ENCODE data around the gene PCMTD2.
"Not testable (repeated sequence)": the region's sequence is repeated elsewhere in the genome, so short reads cannot be mapped to it uniquely, and the experiment has no call there.

Gene PCMTD2

DNA sequence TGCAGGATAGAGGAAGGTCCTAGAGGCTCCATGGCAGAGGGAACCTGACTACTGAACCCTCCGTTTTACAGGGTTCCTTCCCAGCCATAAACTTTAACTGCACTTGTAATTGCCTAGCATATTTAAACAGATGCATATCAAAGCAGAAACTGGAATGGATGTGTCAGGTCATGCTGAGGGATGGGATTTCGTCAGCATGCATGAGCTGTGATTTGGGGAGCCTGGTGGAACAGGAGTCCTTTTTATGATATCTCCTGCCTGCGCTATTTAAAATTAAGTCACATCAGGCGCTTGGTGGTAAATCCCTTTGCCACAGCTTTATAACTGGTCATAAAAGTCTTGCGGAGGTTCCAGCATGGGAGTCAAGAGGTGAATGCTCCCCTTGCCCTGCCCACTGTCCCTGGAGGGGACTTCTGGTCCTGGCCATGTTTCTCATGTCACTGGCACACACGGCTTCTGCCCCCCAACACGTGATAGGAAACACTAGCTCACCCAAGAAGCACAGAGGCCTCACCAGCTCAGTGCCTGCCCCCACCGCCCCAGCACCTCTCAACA lies 26.0 kb upstream of the PCMTD2 start:
- H3K27ac ChIP-seq = no peak overlapping the region
- TF ChIP-seq ZFX (IDR thresholded peaks at IDR 0.05; ENCODE audit: borderline replicate concordance) = no peak
- TF ChIP-seq, protein P1, sequence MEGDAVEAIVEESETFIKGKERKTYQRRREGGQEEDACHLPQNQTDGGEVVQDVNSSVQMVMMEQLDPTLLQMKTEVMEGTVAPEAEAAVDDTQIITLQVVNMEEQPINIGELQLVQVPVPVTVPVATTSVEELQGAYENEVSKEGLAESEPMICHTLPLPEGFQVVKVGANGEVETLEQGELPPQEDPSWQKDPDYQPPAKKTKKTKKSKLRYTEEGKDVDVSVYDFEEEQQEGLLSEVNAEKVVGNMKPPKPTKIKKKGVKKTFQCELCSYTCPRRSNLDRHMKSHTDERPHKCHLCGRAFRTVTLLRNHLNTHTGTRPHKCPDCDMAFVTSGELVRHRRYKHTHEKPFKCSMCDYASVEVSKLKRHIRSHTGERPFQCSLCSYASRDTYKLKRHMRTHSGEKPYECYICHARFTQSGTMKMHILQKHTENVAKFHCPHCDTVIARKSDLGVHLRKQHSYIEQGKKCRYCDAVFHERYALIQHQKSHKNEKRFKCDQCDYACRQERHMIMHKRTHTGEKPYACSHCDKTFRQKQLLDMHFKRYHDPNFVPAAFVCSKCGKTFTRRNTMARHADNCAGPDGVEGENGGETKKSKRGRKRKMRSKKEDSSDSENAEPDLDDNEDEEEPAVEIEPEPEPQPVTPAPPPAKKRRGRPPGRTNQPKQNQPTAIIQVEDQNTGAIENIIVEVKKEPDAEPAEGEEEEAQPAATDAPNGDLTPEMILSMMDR (IDR thresholded peaks at IDR 0.05) = no peak

DNA sequence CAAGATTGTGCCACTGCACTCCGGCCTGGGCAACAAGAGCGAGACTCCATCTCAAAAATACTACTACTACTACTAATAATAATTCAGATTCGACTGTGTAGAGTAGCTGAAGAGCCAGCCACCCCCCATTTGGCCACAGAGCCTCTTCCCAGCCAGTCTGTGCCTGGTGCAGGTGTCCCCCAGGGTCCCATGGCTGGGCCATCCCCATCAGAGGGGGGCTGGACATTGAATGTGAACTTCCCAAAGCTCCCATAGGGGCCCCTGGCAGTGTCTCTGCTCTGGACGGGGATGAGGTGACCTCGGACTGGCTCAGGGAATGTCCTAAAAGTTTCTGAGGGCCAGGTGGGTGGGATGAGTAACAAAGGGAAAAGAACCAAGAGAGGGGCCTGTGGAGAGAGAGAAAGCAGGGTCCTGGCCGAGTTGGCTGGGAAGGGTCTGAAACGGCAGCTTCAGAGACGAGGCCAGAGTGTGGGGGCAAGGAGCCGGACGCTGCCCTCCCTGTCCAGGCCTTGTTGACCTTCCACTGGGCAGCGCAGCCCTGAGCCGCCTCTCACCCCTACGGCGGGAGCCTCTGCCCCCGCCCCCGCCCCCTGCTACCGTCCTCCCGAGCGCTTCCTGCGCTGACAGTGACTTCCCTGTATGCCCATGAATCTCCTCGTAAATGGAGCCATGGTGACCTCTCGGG lies 24.9 kb upstream of the PCMTD2 start:
- TF ChIP-seq, protein P1 (IDR thresholded peaks at IDR 0.05) = no peak
- TF ChIP-seq ZFX (IDR thresholded peaks at IDR 0.05; ENCODE audit: borderline replicate concordance) = no peak
- H3K27ac ChIP-seq = no peak overlapping the region

DNA sequence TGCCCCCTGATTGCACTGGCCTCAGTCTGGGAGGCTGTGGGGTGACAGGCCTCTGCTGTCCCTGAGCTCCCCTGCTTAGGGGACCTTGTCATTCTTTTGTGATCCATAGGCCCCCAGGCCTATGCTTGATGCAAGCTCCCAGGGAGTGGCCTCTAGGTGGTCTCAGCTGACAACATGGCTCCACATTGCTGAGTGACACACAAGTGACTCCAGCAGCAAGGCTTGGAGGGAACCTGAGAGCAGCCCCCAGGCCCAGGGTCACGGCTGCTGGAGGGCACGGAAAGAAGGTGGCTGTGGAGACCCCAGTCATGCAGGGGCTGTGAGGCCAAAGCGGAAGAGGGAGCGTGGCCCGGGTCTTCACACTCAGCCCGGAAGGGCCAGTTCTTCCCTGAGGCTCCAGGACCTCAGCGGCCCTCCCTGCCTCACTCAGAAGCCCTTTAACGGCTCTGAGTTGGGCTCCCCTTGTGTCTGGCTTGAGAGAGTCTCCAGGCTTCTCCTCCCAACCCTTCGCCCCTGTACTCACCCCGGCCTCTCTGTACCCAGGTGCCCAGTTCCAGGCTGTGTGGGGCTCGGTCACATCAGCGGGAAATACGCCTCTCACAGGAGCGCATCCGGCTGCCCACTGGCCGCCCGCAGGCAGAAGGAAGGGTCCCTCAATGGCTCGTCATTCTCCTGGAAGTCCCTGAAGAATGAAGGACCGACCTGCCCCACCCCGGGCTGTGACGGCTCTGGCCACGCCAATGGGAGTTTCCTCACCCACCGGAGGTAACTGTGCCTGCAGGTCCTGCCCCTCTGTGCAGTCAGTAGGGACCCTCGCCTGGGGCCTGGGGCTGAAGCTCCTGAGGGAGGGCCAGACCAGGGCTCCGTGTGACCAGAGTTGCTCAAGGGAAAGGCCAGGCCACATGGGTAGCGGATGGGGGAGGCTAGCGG lies 23.7 kb upstream of the PCMTD2 start:
- no peak overlapping the region for H3K27ac ChIP-seq
- no peak for TF ChIP-seq ZFX (IDR thresholded peaks at IDR 0.05; ENCODE audit: borderline replicate concordance)
- TF ChIP-seq, protein P1 (IDR thresholded peaks at IDR 0.05) = no peak

DNA sequence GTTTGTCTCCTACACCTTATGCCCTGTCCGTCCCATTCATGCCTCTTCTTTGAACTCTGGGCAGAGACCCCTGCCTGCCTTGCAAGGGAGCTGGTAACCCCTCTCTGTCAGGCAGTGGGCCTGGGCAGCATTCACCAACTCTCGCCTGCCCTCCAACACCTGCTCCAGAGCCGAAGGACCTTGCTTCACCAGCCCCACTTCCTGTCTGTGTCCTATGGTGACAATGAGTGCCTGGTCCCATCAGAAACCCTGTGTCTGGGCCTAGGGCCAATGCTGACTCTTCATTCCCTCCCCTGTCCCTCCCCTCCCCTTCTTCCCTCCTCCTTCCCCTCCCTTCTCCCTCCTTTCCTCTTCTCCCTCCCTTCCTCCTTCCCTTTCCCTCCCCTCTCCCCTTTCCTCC lies 22.8 kb upstream of the PCMTD2 start:
- no peak overlapping the region for H3K27ac ChIP-seq

DNA sequence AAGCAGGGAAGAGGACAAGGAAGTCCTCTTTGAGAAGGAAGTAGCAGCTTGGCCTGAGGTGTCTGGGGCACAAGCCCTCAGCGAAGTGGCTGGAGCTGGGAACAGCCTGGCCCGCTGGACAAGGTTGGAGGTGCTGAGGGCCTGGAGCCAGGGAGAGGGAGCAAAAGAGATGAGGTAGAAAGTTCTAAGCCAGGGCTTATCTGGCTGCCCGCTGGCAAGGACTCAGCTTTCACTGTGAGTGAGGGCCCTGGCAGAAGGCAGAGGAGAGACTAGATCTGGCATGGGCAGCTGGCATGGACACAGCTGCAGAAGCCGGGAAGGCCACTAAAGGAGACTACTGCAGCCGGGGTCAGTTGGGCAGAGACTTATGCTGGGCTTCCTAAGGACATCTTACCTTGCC lies 21.8 kb upstream of the PCMTD2 start:
- TF ChIP-seq, protein P1 (IDR thresholded peaks at IDR 0.05) = no peak
- no peak for TF ChIP-seq ZFX (IDR thresholded peaks at IDR 0.05; ENCODE audit: borderline replicate concordance)
- no peak overlapping the region for H3K27ac ChIP-seq

More for the DNA sequence above, 22.8 kb upstream of the PCMTD2 start:
- TF ChIP-seq, protein P1 (IDR thresholded peaks at IDR 0.05) = no peak
- TF ChIP-seq ZFX (IDR thresholded peaks at IDR 0.05; ENCODE audit: borderline replicate concordance) = no peak

DNA sequence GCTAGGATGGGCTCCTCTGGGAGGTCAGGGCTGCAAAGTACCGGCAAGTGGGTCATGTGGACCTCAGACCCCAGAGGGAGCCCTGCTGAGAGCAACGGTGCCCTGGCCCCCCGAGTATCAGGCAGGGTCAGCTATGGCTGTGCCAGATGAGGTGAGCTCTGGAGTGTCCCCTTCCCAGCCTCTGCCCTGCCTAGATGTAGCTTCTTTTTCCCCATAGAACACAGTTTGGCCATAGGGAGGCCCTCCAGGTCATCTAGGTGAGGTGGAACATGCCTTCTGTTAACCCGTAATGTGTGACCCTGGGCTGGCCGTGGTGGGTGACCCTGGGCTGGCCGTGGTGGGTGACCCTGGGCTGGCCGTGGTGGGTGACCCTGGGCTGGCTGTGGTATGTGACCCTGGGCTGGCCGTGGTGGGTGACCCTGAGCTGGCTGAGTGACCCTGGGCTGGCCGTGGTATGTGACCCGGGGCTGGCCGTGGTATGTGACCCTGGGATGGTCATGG lies 21.2 kb upstream of the PCMTD2 start:
- no peak overlapping the region for H3K27ac ChIP-seq
- TF ChIP-seq ZFX (IDR thresholded peaks at IDR 0.05; ENCODE audit: borderline replicate concordance) = no peak
- TF ChIP-seq, protein P1 (IDR thresholded peaks at IDR 0.05) = no peak

DNA sequence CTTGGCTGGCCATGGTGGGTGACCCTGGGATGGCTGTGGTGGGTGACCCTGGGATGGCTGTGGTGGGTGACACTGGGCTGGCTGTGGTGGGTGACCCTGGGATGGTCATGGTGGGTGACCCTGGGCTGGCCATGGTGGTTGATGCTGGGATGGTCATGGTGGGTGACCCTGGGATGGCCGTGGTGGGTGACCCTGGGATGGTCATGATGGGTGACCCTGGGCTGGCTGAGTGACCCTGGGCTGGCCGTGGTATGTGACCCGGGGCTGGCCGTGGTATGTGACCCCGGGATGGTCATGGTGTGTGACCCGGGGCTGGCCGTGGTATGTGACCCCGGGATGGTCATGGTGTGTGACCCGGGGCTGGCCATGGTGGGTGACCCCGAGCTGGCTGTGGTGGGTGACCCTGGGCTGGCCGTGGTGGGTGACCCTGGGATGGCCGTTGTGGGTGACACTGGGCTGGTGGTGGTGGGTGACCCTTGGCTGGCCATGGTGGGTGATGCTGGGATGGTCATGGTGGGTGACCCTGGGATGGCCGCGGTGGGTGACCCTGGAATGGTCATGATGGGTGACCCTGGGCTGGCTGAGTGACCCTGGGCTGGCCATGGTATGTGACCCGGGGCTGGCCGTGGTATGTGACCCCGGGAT lies 20.5 kb upstream of the PCMTD2 start:
- not testable (repeated sequence) for H3K27ac ChIP-seq
